Mucosa of descending colon (tissue), 3 donors: ENCODE results near the gene COL17A1. TPM values are rescaled to one million over a fixed set of nuclear protein-coding genes. Genes with fewer than 3 reads are reported as not detected.

Experiments used
- ATAC-seq: fragments of 200-7000 bp; cut with Tn5 transposase; one replicate; pipeline ENCODE4 v1.9.1; 2020; ENCODE audit warnings: mild to moderate bottlenecking, moderate library complexity
- DNase-seq, 3 donors: peaks; one replicate each; pipeline ENCODE4 v3.0.0-alpha.2; 2020
- H3K36me3 ChIP-seq: fragments of 200-600 bp; one replicate; pipeline ENCODE4 v1.8.0; 2021; ENCODE audit warnings: low read depth, mild to moderate bottlenecking
- H3K4me1 ChIP-seq: fragments of 200-600 bp; one replicate; pipeline ENCODE4 v1.8.0; 2021; ENCODE audit warnings: low read depth, mild to moderate bottlenecking
- H3K4me3 ChIP-seq: fragments of 200-600 bp; one replicate; pipeline ENCODE4 v1.8.0; 2021; ENCODE audit warnings: mild to moderate bottlenecking
- H3K9me3 ChIP-seq: fragments of 200-600 bp; one replicate; pipeline ENCODE4 v1.8.0; 2021; ENCODE audit warnings: mild to moderate bottlenecking
- CTCF ChIP-seq: fragments of 200-600 bp; IDR thresholded peaks from one replicate; pipeline ENCODE4 v1.8.0; 2022; ENCODE audit warnings: antibody characterized with exemption, mild to moderate bottlenecking
- intact Hi-C, 2 donors: fragments of 100-400 bp; cut with DNase I in 1 of 2; cut with micrococcal nuclease in 1 of 2; formaldehyde crosslinking; loops; one replicate each; pipeline versions ENCODE4 v1.11.0 to v1.11.1; 2022; cut with DNase I, micrococcal nuclease
- total RNA-seq, 3 donors: library from RNA; stranded (reverse); fragmentation: NEBNext Ultra II Directional in 2 of 3; extraction: Animal tissue kit (Norgen Biotek cat#: 25700) in 2 of 3; gene quantifications; one replicate each; pipeline versions ENCODE4 v1.2.1 to v1.2.4, GENCODE V29; 2021 to 2023
- donor health status: DM: no; HTN: no; CAD: no; lungs with moderate emphysema.
- donor health status: DM: no; HTN: no; CAD: no.
- donor health status: DM: no; HTN: yes; CAD: no.

The COL17A1 gene
- total RNA-seq, 3 donors from 2014 or later = 95.1 to 284 (median 119) TPM

GRCh38 chr10:104098358-104098925 lies 12.8 kb upstream of the COL17A1 start:
- Histone ChIP-seq H3K4me1 (no peaks in the 10 kb centered on the region), H3K36me3 (no peaks in the 10 kb centered on the region), H3K4me3 (no peak overlapping the region), H3K9me3 (no peaks in the 10 kb centered on the region)
- ATAC-seq (no peak), DNase-seq (no peak)
- intact Hi-C loops = no loop called here
- no peak for TF ChIP-seq CTCF

- Histone ChIP-seq H3K36me3 (no peaks in the 10 kb centered on the region), H3K9me3 (no peaks in the 10 kb centered on the region), H3K4me3 (no peak overlapping the region), H3K4me1 (no peaks in the 10 kb centered on the region)
- DNase-seq (no peak), ATAC-seq (no peak)
- TF ChIP-seq CTCF = no peak
- intact Hi-C loops = no loop called here
Observed at GRCh38 chr10:104096692-104097091, 11.0 kb upstream of the COL17A1 start.

GRCh38 chr10:104092749-104093148 lies 7.1 kb upstream of the COL17A1 start:
- Histone ChIP-seq H3K4me1 (no peaks in the 10 kb centered on the region), H3K4me3 (no peak overlapping the region), H3K9me3 (no peaks in the 10 kb centered on the region), H3K36me3 (no peaks in the 10 kb centered on the region)
- ATAC-seq (no peak), DNase-seq (no peak)
- no peak for TF ChIP-seq CTCF
- intact Hi-C loops = no loop called here

GRCh38 chr10:104090611-104091010 lies 4.9 kb upstream of the COL17A1 start:
- no peak for TF ChIP-seq CTCF
- no peaks in the 10 kb centered on the region for H3K36me3 ChIP-seq
- DNase-seq = no peak
- H3K9me3 ChIP-seq = no peaks in the 10 kb centered on the region
- H3K4me3 ChIP-seq = no peak overlapping the region
- ATAC-seq = no peak
- intact Hi-C loops = no loop called here
- no peaks in the 10 kb centered on the region for H3K4me1 ChIP-seq

- no peak for TF ChIP-seq CTCF
- H3K4me3 ChIP-seq = no peak overlapping the region
- H3K4me1 ChIP-seq = no peaks in the 10 kb centered on the region
- intact Hi-C loops = no loop called here
- DNase-seq (no peak), ATAC-seq (no peak)
- H3K9me3 ChIP-seq = no peaks in the 10 kb centered on the region
- H3K36me3 ChIP-seq = no peaks in the 10 kb centered on the region
Observed at GRCh38 chr10:104089621-104090020, 3.9 kb upstream of the COL17A1 start.

GRCh38 chr10:104088239-104088638 lies 2.6 kb upstream of the COL17A1 start:
- no peaks in the 10 kb centered on the region for H3K9me3 ChIP-seq
- ATAC-seq (no peak), DNase-seq (no peak)
- H3K4me3 ChIP-seq = no peak overlapping the region
- no peak for TF ChIP-seq CTCF
- no peaks in the 10 kb centered on the region for H3K4me1 ChIP-seq
- intact Hi-C loops = no loop called here
- no peaks in the 10 kb centered on the region for H3K36me3 ChIP-seq
